ENCODE measurements around the gene AGBL4.

DNA sequence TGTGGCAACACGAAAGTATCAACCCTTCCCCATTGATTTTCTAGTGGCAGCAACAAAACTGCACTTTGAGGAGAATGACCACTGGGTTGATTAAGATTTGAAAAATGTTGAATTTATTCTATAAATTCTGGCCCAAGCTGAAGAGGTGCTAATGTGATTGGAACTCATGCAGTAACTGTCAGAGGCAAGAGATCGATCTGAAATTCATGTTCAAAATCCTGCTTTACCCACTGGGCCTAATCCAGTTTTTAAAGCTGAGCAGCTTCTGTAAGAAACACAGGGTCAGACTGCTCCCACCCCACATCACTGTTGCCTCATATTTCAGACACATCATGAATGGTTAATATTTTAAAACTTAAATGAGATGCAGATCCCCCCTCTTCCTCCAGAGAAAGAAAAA lies 629.6 kb downstream of the AGBL4 start:
- TF ChIP-seq, protein P1, sequence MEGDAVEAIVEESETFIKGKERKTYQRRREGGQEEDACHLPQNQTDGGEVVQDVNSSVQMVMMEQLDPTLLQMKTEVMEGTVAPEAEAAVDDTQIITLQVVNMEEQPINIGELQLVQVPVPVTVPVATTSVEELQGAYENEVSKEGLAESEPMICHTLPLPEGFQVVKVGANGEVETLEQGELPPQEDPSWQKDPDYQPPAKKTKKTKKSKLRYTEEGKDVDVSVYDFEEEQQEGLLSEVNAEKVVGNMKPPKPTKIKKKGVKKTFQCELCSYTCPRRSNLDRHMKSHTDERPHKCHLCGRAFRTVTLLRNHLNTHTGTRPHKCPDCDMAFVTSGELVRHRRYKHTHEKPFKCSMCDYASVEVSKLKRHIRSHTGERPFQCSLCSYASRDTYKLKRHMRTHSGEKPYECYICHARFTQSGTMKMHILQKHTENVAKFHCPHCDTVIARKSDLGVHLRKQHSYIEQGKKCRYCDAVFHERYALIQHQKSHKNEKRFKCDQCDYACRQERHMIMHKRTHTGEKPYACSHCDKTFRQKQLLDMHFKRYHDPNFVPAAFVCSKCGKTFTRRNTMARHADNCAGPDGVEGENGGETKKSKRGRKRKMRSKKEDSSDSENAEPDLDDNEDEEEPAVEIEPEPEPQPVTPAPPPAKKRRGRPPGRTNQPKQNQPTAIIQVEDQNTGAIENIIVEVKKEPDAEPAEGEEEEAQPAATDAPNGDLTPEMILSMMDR (IDR thresholded peaks at IDR 0.05) = no peak
- no peak for TF ChIP-seq ZFX (IDR thresholded peaks at IDR 0.05; ENCODE audit: borderline replicate concordance)

Measured in 22Rv1 (cell line).